Left hindlimb (tissue), 1 donor: ENCODE measurements around the gene COL23A1.

Experiments
- DNase-seq: peaks from one replicate; pipeline ENCODE4 v3.0.0-alpha.2; 2018

Gene COL23A1

DNA sequence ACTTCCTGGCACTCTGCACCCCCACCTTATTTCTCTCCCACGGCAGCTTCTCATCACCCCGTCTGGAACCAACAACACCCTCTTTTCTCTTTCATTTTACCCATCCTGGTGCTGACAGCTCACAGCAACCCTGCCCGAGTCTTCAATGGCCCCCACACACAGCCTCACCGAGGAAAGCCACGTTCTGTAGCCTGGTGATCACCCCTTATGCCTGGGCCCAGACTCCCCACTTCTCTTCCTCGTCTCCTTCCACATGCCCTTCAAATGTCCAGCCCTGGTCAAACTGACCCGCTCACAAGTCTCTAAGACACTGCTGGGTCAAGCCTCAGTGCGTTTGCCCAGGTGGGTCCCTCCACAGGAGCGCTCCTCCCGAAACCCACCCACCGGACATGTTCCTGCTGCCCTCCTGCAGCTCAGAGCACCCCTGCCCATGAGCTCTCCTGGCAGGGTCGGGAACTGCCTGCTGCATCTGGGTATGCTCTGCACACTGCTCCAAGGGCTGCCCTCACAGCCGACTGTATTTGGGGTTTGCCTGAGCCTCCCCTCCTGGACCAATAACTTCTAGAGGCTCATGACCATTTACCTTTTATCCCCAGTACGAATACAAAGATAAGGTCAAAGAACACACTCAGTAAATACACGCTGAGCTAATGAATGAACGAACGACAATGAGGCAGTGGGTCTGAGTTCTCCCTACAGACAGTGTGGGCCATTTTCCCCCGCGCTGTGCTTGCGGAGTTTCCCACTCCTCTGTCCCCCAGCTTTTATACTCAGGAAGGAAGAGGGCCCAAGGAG is 202.9 kb downstream of the COL23A1 start:
- no peak for DNase-seq

DNA sequence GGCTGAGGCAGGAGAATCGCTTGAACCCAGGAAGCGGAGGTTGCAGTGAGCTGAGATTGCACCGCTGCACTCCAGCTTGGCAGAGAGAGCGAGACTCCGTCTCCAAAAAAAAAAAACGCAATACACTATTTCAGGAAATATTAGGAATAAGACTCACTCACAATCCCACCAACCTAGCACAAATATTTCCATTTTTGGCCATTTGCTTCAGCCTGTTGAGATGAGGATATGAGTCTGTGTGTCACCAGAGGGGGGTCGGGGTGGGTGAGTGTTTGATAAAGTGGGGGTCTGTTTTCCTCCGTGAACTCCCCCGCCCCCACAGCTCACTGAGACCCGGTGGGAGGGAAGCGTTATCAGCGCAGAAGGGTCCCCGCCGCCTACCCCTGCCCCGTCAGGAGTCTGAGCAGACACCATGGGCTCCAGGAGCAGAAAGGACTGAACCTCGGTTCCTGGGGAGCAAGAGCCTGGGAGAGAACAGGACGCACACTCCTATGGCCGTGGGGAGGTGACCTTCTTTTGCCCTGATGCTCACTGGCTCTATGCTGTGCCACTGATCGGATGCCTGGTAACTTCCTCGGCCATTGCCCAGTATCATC is 203.8 kb downstream of the COL23A1 start:
- no peak for DNase-seq

DNA sequence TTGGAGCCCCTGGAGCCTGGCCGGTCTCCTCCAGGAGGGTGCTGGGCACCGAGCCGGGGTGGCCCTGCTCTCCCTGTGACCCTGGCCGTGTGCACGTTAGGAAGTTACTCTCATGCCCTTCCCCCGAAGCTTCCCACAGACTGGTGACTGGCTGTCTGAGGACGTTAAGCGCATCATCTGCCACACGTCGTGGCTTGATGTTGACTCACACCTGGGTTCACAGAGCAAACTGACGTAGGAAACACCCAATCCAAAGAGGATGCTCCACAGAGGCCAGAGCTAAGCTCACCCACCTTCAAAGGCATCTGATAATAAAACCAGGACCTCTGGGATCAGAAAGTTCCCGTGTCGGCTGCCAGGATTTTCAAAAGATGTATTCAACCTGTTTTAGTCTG is 204.7 kb downstream of the COL23A1 start:
- no peak for DNase-seq

DNA sequence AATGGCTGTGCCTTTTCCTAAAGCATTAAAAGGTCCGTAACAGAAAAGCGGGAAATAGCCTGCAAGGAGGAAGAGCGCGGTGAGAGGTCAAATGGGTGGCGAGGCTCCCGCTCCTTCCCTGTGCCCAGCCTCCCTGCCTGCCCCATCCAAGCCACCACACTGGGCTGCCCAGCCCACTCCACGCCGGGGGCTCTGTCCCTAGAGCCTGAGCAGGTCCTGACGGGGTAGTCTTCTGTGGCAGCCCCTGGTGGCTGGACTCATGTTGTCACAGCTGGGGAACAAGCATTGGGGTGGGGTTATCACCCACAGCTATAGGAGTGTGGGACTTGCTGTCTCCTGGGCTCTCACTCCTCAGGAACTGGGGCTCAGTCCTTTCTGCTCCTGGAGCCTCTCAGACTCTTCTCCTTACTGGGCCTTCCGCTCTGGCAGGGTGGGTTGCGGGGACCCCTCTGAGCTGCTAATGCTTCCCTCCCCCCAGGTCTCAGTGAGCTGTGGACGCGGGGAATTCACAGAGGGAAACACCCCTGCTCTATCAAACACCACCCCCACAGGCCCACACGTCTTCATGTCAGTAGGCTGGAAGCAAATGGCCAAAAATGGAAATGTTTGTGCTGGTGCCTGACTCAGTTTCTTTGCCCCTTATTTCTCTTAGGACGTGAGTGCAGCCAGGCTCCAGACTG is 205.2 kb downstream of the COL23A1 start:
- no peak for DNase-seq

DNA sequence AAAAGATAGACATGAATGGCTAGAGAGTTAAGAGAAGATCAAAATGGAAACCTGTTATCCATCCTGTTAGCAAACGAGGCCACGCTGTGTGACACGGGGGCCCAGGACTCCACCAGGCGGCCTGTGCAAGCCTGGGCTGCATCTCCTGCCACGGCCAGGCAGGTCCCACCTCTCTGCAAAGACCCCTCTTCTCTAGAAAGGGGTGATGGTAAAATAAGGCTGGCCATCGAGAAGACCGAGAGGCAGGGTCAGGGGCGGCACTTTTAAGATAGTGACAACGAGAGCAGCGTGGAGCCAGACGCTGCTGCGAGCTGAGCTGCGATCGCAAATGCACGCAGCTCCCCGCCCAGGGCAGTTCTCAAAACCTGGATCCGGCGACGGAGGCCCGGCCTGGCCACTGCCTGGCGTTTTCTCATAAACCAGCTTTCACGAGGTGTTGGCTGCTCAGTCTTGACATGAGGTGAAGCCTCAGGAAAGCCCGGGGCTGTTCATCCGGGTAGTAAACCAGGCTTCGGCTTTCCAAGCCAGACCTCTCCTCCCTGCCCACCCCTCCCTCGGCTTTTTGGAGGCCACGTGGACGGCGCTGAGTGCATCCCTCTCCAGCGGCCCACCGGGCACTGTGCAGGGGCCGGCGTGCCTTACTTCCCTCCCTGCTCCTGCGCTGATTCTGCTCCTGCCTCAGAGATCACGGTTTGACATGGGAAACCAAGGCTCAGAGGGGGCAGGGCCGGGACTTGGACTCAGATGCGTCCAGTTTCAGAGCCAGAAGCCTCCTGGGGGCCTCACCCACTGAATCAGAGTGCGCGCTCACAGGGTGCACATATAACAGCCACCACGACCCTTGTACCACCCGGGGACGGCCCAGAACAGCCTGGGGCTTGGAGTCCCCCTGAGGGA is 206.0 kb downstream of the COL23A1 start:
- no peak for DNase-seq

DNA sequence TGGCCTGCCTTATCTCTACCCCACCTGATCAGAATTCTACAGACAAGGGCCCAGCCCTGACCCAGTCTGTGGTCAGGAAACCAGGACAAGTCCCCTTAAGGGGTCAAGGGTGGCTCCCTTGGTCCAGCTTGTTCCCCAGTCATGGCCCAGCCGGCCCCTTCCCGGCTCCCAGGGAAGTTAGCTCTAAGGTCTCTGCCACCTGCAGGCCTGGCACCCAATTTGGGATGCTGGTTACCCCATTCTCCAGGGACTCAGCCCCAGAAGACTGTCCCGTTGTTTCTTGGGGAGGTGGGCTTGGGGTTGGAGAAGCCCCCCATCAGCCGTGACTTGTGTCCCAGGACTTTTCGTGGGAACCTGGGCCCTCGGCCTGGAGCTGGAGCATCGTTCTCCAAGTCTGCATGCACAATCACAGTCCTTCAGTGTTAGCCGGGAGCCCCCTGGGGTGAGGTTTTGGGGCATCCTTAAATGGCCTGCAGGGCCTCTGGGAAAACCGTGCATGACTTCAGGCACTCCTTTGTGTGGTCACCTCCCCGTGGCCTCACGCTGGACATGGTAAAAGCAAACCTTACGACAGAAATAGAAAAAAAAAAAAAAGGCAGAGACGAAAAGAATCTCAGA is 206.8 kb downstream of the COL23A1 start:
- no peak for DNase-seq

DNA sequence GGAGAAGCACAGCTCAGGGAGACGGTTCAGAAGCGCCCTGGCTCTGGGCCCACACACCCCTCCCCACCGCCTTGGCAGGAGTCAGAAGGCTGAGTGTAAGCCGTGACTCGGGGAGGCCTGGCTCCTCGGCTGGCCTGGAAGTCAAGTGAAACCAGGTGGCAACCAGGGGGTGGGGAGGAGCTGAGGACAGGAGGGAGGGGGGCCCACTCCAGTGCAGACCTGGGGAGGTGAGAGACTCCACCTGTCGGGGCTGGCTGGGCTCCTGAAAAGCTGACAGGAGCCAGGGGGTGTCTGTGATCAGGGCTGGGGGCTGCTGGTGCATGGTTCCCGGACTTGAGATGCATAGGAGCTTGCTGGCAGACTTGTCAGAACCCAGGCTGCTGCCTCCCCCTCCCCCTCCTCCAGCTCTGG is 207.4 kb downstream of the COL23A1 start:
- peak; percentile 73 for DNase-seq

DNA sequence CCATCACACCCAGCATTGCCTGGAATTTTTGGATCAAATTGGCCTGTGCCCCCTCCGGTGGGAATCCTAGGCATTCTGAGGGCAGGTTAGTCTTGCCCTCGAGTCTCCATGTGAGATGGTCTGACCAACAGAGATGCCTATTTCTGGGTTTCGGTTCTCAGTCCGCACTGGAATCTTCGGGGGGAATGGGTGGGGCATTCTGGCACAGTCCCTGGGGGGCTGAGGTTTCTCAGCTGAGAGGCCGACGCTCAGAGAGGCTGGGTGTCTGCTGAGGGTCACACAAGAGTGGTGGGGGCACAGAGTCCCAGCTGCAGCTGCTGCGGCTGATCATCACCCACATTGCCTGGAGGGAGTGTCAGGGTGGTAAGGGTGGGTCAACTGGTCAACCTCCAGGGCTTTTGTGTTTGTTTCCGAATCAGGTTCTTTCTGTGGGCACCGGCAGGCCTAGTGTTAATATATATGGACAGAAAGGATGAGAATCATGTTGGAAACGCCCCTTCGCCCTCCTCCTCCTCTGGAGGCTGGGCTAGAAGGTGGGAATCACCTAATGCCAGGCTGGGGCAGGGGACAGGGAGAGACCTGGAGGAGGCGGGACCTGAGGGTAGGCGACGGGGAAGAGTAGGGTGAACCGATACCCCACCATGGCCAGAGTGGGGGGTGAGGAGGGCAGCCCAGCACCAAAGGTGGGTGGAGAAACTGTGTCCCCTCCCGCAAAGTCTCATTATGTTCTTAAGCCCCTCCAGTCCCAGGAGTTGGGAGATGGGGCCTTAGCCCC is 208.1 kb downstream of the COL23A1 start:
- DNase-seq: no peak

DNA sequence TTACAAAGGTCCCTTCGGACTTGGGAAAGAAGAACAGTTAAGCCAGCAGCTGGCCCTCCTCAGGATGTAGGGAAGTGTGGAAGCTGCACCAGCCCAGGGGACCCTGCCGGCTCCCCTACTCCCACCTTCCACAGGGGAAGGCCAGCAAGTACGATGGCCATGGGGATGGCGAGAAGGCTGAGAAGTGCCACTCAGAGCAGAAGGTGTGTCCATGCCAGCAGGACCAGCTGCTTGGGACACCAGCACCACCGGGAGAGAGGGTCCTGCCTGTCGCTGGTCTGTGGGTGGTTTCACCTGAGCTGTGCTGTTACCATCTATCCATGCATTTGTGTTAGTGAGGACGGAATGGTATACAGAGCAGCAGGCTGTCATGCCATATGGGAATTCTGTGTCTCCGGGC is 209.0 kb downstream of the COL23A1 start:
- no peak for DNase-seq

DNA sequence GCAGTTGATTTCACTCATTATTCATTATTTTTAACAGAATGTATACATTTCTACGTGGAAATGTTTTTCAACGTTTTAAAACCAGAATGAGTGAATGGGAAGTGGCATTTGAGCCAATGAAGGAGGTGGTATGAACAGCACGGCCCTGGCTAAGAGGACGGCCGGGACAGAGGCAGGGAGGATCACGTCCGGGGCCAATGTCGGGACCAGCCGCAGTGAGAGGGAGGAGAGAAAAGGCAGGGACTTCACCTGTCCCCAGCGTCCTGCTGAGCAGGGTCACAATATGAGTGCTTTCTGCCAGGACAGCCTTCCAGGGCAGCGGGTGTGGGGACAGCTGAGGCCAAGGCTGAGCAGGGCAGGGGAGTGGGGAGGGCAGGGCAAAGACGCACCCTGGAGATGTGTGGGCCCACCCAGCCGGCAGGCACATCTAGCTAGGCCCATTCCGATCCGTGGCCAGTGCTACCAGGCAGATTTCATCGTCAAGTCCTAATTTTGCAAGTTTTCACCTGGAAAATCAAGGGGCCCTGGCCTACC is 209.6 kb downstream of the COL23A1 start:
- DNase-seq: no peak

DNA sequence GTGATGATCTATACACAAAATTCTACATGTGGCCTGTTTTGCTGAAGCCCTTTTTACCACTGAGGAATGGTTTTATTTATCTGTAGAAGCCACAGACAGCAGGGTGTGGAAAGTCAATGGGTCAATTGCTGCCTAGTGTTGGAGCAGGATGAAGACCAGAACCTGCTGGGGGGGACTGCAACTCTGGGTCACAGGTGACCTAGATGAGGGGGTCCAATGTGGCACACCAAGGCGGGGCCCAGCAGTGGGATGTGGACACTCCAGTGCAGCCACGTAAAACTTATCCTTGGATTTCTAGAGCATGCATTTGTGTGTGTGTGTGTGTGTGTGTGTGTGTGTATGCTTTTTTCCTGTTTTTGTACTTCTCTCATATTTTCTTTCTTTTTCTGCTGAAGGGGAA is 210.1 kb downstream of the COL23A1 start:
- no peak for DNase-seq

DNA sequence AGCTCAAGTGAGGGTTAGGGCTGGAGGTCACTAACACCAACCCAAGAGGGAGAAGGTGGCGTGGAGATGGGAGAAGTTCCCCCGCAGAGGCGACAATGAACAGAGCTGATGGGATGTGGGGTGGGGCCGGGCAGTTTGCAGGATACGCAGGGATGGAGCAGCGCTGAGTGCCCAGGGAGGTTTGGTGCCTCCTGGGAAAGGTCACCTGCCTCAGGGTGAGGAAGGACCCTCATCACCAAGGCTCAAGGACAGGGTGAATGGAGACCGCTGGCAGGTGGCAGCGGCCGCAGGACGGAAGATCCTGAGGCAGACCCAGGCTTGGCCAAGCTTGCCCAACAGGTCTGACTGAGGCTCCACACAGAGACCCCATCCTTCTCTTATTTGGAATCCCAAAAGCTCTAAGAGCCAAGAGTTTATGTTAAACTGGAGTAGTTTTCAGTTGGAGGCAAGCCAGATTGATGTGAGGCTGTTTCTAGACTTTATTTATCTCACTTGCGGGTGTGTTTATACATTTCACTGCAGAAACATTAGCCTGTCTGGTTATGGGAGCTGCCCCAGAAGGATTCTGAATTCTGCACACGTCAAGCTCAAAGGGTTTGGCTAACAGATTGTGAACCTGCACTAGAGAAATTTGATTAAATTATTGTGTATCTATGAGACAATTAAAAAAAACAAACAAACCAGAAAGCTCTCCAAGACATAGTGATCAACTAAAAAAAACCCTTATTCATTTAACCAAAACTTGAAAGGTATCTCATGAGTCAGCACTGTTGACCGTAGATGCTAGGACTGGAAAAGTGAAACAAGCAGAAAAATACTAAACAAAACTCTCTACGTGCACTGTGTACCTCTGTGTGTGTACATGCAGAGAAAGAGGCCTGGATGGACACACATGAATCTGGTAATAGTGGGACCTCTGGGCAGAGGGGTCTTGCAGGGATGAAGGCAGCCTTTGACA is 211.4 kb downstream of the COL23A1 start:
- DNase-seq: no peak

DNA sequence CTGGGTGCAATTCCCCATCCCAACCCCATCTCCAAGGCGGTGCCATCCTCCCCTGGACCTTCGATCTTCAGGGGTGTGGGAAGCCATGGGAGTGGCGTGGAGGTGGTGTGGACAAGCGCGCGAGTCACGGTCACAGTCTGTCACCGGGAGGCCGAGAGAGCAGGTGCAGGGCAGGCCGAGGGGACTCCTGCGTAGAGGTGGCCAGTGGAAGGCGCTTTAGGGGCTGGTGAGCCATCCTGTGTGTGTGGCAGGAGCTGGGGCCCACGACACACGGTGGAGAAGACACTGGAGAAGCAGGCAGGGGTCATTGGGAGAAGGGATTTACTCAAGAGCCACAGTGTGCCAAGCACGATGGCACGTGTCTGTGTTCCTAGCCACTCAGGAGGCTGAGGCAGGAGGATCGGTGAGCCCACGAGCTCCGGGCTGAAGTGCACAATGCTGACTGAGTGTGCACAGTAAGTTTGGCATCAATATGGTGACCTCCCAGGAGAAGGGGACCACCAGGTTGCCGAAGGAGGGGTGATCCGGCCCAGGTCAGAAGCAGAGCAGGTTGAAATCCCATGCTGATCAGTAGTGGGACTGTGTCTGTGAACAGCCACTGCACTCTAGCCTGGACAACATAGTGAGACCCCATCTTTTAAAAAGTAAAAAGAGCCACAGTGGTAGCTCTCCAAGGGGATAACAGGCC is 212.5 kb downstream of the COL23A1 start:
- DNase-seq: no peak

DNA sequence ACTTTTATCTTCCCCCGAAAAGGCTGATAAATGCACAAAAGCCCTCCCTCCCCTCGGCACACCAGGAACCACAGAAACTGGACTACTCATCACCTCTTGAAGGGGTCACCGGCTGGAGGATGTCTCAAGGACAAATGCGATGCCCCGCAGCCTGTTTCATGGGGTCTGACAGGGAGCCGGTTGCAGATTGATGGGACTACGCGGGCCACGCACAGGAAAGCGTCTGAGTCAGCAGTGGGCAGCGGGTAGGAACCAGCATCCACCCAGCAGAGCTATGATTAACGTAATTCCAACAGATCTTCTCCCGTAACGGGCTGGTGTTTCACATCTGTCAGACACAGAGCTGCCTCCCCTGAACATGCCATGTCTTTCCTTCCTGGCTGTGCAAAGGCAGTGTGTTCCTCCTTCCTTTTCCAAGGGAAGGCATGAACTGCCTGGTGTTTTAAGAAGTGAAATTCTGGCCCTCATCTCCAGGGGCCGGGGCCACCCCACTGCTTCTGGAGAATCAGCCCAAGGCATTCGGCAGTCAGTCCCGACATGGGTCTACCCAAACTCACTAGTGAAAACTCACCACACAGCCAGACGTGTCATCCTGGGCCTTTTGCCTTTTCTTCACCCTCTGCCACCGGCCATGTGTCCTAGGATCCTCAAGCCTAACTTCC is 213.1 kb downstream of the COL23A1 start:
- DNase-seq: no peak

DNA sequence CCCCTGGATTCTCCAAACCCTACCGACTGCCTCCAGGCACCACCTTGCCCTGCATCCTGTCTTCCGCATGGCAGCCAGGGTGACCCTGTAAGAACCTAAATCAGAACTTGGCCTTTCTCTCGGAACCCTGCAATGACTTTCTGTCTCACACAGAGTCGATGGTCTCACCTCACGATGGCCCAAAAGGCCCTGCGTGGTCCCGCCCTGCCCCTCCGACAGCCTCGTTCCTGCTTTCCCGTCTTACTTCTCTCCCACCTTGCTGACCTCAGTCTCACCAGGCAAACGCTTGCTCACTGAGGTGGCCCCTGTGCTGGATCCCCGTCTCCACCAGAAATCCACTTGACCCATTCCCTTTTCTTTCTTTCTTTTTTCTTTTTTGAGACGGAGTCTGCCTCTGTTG is 214.8 kb downstream of the COL23A1 start:
- DNase-seq: no peak

DNA sequence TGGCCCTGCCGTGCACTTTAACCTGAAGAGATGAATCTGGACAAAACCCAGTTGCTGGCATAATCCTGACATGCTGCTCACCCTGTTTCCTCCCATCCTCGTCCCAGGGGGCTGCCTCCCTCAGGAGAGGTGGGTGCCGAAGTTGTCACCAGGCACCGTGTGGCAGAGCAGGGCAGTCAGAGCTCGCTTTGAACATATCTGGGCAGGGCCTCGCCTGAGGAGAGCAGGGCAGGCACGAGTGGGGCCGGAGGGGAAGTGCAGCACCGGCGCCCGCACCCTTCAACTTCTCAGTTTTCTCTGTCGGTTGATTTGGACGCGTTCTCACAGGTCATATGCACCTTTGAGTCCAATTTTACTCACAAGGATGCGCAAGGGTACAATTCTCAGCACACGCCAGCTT is 216.5 kb downstream of the COL23A1 start:
- no peak for DNase-seq

DNA sequence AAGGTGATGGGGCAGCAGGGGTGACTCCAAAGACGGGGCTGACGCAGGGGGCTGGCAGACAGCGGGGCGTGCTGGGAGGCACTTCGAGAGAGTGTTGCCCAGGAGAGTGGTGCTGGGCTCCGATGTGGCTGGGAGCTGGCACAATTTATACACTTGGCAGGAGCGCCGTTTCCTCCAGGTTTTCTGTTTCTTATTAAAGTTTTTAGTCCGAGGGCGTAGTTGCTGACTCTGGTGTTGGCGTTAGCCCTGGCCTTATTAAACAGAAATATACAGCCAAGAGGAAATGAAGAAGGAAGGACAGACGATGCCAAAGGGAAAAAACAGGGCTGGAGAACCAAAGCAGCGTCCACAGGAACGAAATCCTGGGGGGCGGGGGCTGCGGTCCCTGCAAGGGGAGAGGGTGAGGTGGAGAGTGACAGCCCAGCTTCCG is 218.0 kb downstream of the COL23A1 start:
- peak; percentile 83 for DNase-seq

DNA sequence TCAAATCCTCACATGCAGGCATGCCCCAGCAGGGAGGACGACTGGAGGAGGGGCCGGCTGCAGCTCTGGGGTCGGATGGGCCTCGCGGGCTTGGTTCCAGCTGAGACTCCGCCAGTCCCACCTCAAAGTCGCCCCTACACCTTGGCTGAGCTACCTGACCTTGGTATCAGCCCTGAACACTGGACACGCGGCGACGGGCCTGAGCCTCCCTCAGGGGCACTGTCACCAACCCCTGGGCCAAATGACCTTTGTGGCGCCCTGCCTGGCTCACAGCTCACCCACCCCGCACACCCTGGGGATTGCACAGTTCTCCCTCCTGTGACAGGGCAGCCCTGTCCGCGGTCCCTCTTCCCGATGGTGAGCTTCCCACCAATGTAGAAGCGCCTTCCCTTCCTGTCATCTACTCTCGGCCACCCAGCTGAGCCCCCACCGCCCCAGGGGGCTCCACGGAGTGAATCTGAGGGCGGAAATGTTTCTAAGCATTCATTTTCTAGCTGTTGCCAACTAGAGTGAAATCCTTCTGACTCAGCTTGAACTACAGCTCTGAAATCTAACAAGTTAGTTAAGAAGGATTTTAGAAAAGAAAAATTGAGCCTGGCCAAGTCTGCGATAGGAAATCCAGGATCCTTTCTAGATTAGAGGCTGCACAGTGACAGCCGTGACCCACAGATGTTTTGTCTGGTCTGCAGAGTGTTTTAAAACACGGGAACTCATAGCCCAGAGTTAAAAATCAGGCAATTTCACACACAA is 218.7 kb downstream of the COL23A1 start:
- no peak for DNase-seq
